ENCODE data around the gene PRDM8.

GRCh38 chr4:80206111-80206510, 8.8 kb downstream of the PRDM8 start:
- TF ChIP-seq CTCF (IDR thresholded peaks at IDR 0.05; ENCODE audit: control extremely low read depth in 1 of 3, insufficient read depth in 1 of 3, low read depth in 1 of 3, low read length in 3 of 3) (no peak), RXRA (IDR thresholded peaks at IDR 0.05; ENCODE audit: insufficient read depth, low read depth, low read length) (no peak), TAF1 (IDR thresholded peaks at IDR 0.05; ENCODE audit: low read depth, low read length) (no peak), EP300 (IDR thresholded peaks at IDR 0.05; ENCODE audit: borderline replicate concordance in 1 of 2, low read depth in 2 of 2, low read length in 2 of 2) (no peak), CHD2 (IDR thresholded peaks at IDR 0.05; ENCODE audit: low read length) (no peak), RFX5 (IDR thresholded peaks at IDR 0.05; ENCODE audit: borderline replicate concordance, low read depth, low read length) (no peak), POLR2A (IDR thresholded peaks at IDR 0.05; ENCODE audit: control extremely low read depth in 1 of 2, low read depth in 2 of 2, low read length in 2 of 2) (no peak)

Data from H1 (cell line).